DND-41 (cell line): ENCODE results near the gene CDX1.

ENCODE experiments used
- CTCF ChIP-seq: IDR thresholded peaks from 2 replicates; pipeline ENCODE4 v1.5.1; 2012; ENCODE audit warnings: borderline replicate concordance, low read length, moderate library complexity, mild to moderate bottlenecking; ENCODE audit not compliant: poor library complexity, severe bottlenecking; ENCODE audit errors: extremely low read depth
- EZH2 ChIP-seq: IDR thresholded peaks from 3 replicates; pipeline ENCODE4 v1.6.1; 2012; ENCODE audit warnings: borderline replicate concordance, low read depth, mild to moderate bottlenecking, moderate library complexity, low read length, inconsistent platforms; ENCODE audit not compliant: severe bottlenecking

DNA sequence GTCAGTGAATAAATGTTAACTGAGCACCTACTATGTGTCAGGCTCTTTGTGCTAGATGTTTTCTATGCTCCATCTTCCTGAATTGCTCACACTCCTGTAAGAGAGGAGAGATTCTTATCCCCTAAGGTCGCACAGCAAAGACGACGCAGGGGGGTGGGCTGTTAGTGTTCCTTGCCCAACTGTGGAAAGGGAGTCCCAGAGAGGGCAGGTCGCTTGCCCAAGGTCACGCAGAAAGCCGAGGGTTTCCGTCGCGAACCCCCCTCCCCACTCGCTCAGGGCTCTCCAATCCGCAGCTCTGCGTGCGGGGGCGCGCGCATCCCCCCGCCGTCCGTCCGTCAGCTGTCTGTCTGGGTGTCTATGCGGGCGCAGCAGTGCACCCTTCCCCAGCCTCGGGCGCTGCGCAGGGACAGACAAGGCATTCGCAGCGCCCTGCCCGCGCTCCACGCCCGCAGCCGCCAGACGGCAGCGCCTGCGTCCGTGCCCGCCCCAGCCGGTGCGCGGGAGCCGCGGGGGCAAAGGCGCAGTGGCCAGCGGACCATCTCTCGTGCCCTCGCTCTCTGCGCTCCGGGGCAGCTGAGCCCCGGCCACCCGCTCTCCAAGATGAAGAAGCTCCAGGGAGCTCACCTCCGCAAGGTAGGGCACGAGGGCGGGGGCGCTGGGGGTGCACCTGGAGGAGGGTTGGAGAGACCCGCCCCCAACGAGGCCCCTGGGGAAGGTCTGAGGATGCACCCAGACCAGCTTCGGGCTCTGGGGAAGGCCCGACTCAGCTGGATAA, 23.3 kb downstream of the CDX1 start, which contains the start of gene SLC6A7:
- no peak for TF ChIP-seq EZH2
- TF ChIP-seq CTCF = no peak
